GM19455 (cell line): ENCODE results near the gene MIER2.
"Not testable (repeated sequence)": the region's sequence is repeated elsewhere in the genome, so short reads cannot be mapped to it uniquely, and the experiment has no call there.

Experiments
- ATAC-seq: cut with Tn5 transposase; IDR thresholded peaks from one replicate; pipeline ENCODE4 v1.9.1; 2021; ENCODE audit not compliant: unreplicated experiment

The MIER2 gene

GRCh38 chr19:289651-290371 is 54.8 kb downstream of the MIER2 start:
- no peak for ATAC-seq

- no peak for ATAC-seq
Measured at GRCh38 chr19:288911-289310, 55.7 kb downstream of the MIER2 start.

GRCh38 chr19:287381-287871 is 57.2 kb downstream of the MIER2 start:
- no peak for ATAC-seq

- no peak for ATAC-seq
Measured at GRCh38 chr19:283395-283794, 61.2 kb downstream of the MIER2 start.

GRCh38 chr19:282501-282900 is 62.1 kb downstream of the MIER2 start:
- no peak for ATAC-seq

- no peak for ATAC-seq
Measured at GRCh38 chr19:281992-282391, 62.6 kb downstream of the MIER2 start.

GRCh38 chr19:281156-281853 is 63.3 kb downstream of the MIER2 start:
- no peak for ATAC-seq

- ATAC-seq: no peak
Measured at GRCh38 chr19:280541-281009, 64.0 kb downstream of the MIER2 start.

- no peak for ATAC-seq
Measured at GRCh38 chr19:279656-280055, 64.9 kb downstream of the MIER2 start.

GRCh38 chr19:279231-279630 is 65.4 kb downstream of the MIER2 start:
- no peak for ATAC-seq

- no peak for ATAC-seq
Measured at GRCh38 chr19:277581-278165, 66.9 kb downstream of the MIER2 start.

GRCh38 chr19:277131-277530 is 67.5 kb downstream of the MIER2 start:
- no peak for ATAC-seq

GRCh38 chr19:275958-276646 is 68.5 kb downstream of the MIER2 start:
- ATAC-seq: no peak

GRCh38 chr19:275000-275399 is 69.6 kb downstream of the MIER2 start:
- ATAC-seq: no peak

GRCh38 chr19:273393-273792 is 71.2 kb downstream of the MIER2 start:
- ATAC-seq: no peak

- ATAC-seq: no peak
Measured at GRCh38 chr19:271856-272255, 72.7 kb downstream of the MIER2 start.

- not testable (repeated sequence) for ATAC-seq
Measured at GRCh38 chr19:270766-271318, 73.8 kb downstream of the MIER2 start.

- ATAC-seq: no peak
Measured at GRCh38 chr19:269241-269640, 75.4 kb downstream of the MIER2 start.

- ATAC-seq: no peak
Measured at GRCh38 chr19:262125-262524, 82.5 kb downstream of the MIER2 start.

- ATAC-seq: not testable (repeated sequence)
Measured at GRCh38 chr19:256804-257203, 87.8 kb downstream of the MIER2 start.
